CD4-positive, alpha-beta T cell treated with Interleukin-15 for 1 hour (primary cell): ENCODE data around the gene WASHC2A.
"Not testable (repeated sequence)": the region's sequence is repeated elsewhere in the genome, so short reads cannot be mapped to it uniquely, and the experiment has no call there.

ENCODE experiments used
- DNase-seq: peaks from one replicate; pipeline ENCODE4 v3.0.0-alpha.2; 2020

Gene WASHC2A

DNA sequence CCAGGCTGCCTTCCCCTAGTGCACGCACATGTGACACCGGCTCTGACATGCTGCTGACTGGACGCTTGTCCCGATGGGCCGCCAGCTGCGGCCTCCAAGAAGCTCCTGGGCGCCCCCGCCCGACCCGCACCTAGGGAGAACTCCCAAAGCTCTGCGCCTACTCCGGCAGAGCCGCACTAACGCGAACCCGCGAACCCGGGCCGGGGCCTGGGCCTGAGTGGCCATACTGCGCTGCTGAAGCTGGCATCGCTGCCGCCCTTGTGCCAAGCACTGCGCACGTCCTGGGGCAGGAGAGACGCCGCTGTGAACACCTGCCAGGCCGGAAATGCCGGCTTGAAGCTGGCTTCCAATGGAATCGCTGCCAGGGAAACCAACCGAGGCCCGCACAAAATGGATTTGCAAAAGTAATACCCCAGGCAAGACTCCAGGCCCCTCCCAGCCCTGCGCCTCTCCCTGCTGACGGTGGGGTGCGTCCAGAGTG is 85.1 kb downstream of the WASHC2A start:
- no peak for DNase-seq

GRCh38 chr10:50157868-50158267 is 90.1 kb downstream of the WASHC2A start:
- DNase-seq, result not testable (repeated sequence)

GRCh38 chr10:50159856-50160255 is 92.1 kb downstream of the WASHC2A start:
- not testable (repeated sequence) for DNase-seq

GRCh38 chr10:50165038-50165437 is 97.3 kb downstream of the WASHC2A start:
- not testable (repeated sequence) for DNase-seq

DNA sequence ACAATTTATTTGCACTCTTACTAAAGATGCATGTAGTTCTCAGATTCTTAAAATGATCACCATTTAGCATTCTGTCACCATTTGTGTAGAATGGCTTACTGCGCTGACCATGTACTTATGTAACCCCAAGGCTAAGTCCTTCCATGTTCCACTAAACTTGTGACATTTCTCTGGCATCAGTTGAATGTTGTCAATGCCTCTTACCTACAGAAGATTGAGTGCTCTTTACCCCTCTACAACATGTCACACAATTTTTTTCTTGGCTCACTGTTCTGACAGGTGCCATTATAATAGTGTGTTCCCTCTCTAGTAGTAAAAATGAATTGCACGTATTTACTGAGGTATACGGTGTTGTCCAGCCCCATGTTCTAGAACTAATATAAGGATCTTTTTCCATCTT is 100.1 kb downstream of the WASHC2A start:
- not testable (repeated sequence) for DNase-seq

DNA sequence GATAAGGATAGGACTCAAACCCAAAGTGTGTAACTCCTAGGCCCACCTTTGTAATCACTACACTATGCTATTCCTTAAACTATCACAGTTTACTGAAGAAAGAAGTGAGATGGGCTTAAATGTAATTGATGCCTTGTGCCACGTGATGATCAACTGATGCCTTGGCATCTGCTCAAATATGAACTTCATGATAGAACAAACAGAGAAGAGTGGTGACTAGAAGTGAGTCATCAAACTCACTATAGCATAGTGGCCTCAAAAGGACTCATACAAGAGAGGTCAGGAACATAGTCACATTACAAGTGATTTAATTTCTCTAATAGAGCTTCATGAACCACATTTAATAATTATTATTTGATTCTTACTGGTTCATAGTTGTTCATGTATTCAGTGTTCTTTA is 101.8 kb downstream of the WASHC2A start:
- DNase-seq, result not testable (repeated sequence)

DNA sequence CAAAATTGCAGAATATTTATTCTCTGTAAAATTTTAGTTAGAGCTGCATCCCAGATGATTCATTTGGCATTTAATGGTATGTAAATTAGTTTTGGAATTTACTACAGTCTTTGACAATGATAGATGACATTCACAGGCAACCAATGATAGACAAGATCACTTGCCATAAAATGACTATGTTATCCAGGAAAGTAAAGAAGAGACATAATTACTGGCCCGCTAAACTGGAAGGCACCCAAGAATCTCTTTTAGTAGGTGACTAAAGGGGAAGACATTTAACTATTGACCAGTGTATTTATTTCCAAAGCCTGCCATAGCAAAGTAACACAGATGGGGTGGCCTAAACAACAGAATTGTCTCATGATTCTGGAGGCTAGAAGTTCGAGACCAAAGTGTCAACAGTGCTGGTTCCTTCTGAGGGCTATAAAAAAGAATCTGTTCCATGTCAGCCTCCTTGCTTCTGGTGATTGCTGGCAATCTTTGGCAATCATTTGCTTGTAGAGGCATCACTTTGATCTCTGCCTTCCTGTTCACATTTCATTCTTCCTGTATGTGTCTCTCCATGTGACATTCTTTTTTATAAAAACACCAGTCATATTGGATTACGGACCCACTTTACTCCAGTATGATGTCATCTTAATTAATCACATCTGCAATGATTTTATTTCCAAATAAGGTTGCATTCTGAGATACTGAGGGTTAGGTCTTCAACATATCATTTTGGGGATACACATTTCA is 107.2 kb downstream of the WASHC2A start:
- not testable (repeated sequence) for DNase-seq
